ENCODE data around the gene ATP1B3. TPM values are rescaled to one million over a fixed set of nuclear protein-coding genes. Genes with fewer than 3 reads are reported as not detected.

Gene ATP1B3
- polyA plus RNA-seq, 1 donor from 2014 or later, result 131 TPM

DNA sequence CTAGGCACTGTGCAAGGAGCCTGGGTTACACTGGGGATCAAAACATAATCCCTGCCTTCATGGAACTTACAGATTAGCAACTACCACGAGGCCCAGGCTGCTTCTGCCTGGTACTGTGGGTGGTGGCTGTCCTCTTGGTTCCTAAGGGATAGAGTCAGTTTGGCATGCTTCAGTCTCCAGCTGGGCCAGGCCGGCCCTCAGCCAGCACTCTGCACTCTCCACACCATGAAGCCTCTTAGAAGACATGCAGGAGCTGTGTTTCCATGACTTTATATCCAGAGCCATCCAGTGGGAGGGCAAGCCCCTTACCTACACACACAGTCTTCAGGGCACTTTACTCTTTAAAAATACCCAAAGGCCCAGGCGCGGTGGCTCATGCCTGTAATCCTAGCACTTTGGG, 54.4 kb downstream of the ATP1B3 start:
- H3K79me2 ChIP-seq (replicated peaks; ENCODE audit: insufficient read depth, low read length), result no peaks in the 10 kb centered on the region
- no peaks in the 10 kb centered on the region for H3K27me3 ChIP-seq (ENCODE audit: insufficient read depth, low read depth, low read length)
- no peak overlapping the region for H2AFZ ChIP-seq (ENCODE audit: low read depth, low read length)
- TF ChIP-seq MXI1 (conservative IDR thresholded peaks at IDR 0.05; ENCODE audit: poor library complexity, severe bottlenecking) (no peak), TAF1 (IDR thresholded peaks at IDR 0.05; ENCODE audit: low read depth) (no peak), EZH2 (IDR thresholded peaks at IDR 0.05; ENCODE audit: borderline replicate concordance, insufficient read depth, low read length, poor library complexity, severe bottlenecking) (no peak), SMC3 (conservative IDR thresholded peaks at IDR 0.05; ENCODE audit: poor library complexity) (no peak), REST (IDR thresholded peaks at IDR 0.05; ENCODE audit: borderline replicate concordance) (no peak)
- H3F3A ChIP-seq (ENCODE audit: insufficient read depth, low read length, poor library complexity, severe bottlenecking), result no peaks in the 10 kb centered on the region
- H3K9me3 ChIP-seq (ENCODE audit: low read length), result no peaks in the 10 kb centered on the region
- H3K9me2 ChIP-seq (ENCODE audit: insufficient read depth, low read length), result no peaks in the 10 kb centered on the region
- H3K4me3 ChIP-seq (ENCODE audit: low read length), result no peak overlapping the region
- no peak overlapping the region for H3K4me2 ChIP-seq (ENCODE audit: low read length)
- no peaks in the 10 kb centered on the region for H3K36me3 ChIP-seq (ENCODE audit: insufficient read depth, low read length)
- no peak overlapping the region for H3K9ac ChIP-seq (ENCODE audit: low read length)
- no peak overlapping the region for H3K27ac ChIP-seq (ENCODE audit: low read length)
- no peaks in the 10 kb centered on the region for H4K20me1 ChIP-seq (ENCODE audit: insufficient read depth)

DNA sequence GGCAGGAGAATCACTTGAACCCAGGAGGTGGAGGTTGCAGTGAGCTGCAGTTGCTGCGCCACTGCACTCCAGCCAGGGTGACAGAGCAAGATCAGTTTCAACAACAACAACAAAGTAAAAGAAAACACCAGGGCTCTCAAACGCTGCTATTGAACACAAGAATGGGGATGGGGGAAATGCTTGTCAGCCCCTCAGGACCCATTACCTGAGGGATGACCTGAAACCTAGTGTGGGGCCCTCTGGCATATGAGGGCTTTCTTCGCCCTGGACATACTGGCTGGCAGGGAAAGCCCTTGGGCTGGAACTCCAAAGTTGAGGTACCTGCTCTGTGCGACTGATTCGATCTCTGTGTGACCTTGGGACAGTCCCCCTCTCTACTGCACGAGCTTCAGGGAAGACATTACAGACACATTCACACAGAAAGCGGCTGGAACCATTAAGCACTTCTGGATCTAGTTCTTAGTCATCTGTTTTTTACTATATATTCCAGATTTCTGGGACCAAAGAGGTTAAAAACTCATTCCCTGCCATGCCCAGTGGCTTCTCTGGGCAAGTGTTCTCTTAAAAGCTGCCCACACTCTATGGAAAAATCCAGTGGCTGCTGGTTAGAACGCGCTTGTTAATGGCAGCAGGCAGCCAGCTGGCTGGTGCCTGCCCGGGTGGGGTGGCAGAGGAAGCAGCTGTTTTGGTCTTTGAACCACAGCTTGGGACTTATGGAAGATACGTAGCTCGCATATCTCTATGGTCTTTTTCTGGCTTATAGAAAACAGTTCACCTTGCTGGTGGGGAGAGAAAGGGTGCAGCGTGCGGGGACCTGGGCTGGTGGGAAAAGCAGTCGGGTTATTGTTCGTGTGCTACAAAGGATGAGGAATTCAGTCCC, 57.2 kb downstream of the ATP1B3 start:
- Histone ChIP-seq H3K4me2 (ENCODE audit: low read length) (no peak overlapping the region), H3K9ac (ENCODE audit: low read length) (no peak overlapping the region), H3K27me3 (ENCODE audit: insufficient read depth, low read depth, low read length) (no peaks in the 10 kb centered on the region), H4K20me1 (ENCODE audit: insufficient read depth) (no peaks in the 10 kb centered on the region), H3F3A (ENCODE audit: insufficient read depth, low read length, poor library complexity, severe bottlenecking) (no peaks in the 10 kb centered on the region), H3K27ac (ENCODE audit: low read length) (no peak overlapping the region), H3K9me3 (ENCODE audit: low read length) (no peaks in the 10 kb centered on the region), H2AFZ (ENCODE audit: low read depth, low read length) (no peak overlapping the region), H3K9me2 (ENCODE audit: insufficient read depth, low read length) (no peaks in the 10 kb centered on the region), H3K79me2 (replicated peaks; ENCODE audit: insufficient read depth, low read length) (no peaks in the 10 kb centered on the region), H3K4me3 (ENCODE audit: low read length) (no peak overlapping the region), H3K36me3 (ENCODE audit: insufficient read depth, low read length) (no peaks in the 10 kb centered on the region)
- TF ChIP-seq EZH2 (IDR thresholded peaks at IDR 0.05; ENCODE audit: borderline replicate concordance, insufficient read depth, low read length, poor library complexity, severe bottlenecking) (no peak), TAF1 (IDR thresholded peaks at IDR 0.05; ENCODE audit: low read depth) (no peak), CTCF (IDR thresholded peaks at IDR 0.05; ENCODE audit: poor library complexity, severe bottlenecking) (no peak)

- no peaks in the 10 kb centered on the region for H3F3A ChIP-seq (ENCODE audit: insufficient read depth, low read length, poor library complexity, severe bottlenecking)
- H3K36me3 ChIP-seq (ENCODE audit: insufficient read depth, low read length), result no peaks in the 10 kb centered on the region
- H3K79me2 ChIP-seq (replicated peaks; ENCODE audit: insufficient read depth, low read length), result no peaks in the 10 kb centered on the region
- H3K9me2 ChIP-seq (ENCODE audit: insufficient read depth, low read length), result no peaks in the 10 kb centered on the region
- no peaks in the 10 kb centered on the region for H3K27me3 ChIP-seq (ENCODE audit: insufficient read depth, low read depth, low read length)
- H2AFZ ChIP-seq (ENCODE audit: low read depth, low read length), result no peak overlapping the region
- no peaks in the 10 kb centered on the region for H4K20me1 ChIP-seq (ENCODE audit: insufficient read depth)
- no peak overlapping the region for H3K27ac ChIP-seq (ENCODE audit: low read length)
- no peak overlapping the region for H3K4me2 ChIP-seq (ENCODE audit: low read length)
- H3K4me3 ChIP-seq (ENCODE audit: low read length), result no peak overlapping the region
- H3K9me3 ChIP-seq (ENCODE audit: low read length), result no peaks in the 10 kb centered on the region
- H3K9ac ChIP-seq (ENCODE audit: low read length), result no peak overlapping the region
- no peak for TF ChIP-seq TAF1 (IDR thresholded peaks at IDR 0.05; ENCODE audit: low read depth)
- no peak for TF ChIP-seq RAD21 (conservative IDR thresholded peaks at IDR 0.05)
- no peak for TF ChIP-seq EP300 (conservative IDR thresholded peaks at IDR 0.05; ENCODE audit: poor library complexity, severe bottlenecking)
- no peak for TF ChIP-seq POLR2AphosphoS5 (IDR thresholded peaks at IDR 0.05)
- TF ChIP-seq REST (IDR thresholded peaks at IDR 0.05; ENCODE audit: borderline replicate concordance), result no peak
- no peak for TF ChIP-seq CTCF (IDR thresholded peaks at IDR 0.05; ENCODE audit: poor library complexity, severe bottlenecking)
- no peak for TF ChIP-seq EZH2 (IDR thresholded peaks at IDR 0.05; ENCODE audit: borderline replicate concordance, insufficient read depth, low read length, poor library complexity, severe bottlenecking)
- no peak for TF ChIP-seq SMC3 (conservative IDR thresholded peaks at IDR 0.05; ENCODE audit: poor library complexity)
These were observed 57.9 kb downstream of the ATP1B3 start for GRCh38 chr3:141934354-141934753.

All from neural cell (in vitro differentiated cells).